AG04449 (cell line): Measurements from ENCODE around the gene DIPK1C.

ENCODE experiments used
- CTCF ChIA-PET: fragments of 350-600 bp; formaldehyde crosslinking; extraction: SDS; loops from one replicate; lab custom pipeline; 2021; ENCODE audit warnings: antibody characterized with exemption; lab: Yijun Ruan, JAX
- POLR2A ChIA-PET: fragments of 400-600, 350-600 bp; formaldehyde crosslinking; extraction: SDS; loops from one replicate; lab custom pipeline; 2020; ENCODE audit warnings: antibody characterized with exemption, inconsistent platforms; lab: Yijun Ruan, JAX
- DNase-seq: peaks from one replicate; pipeline ENCODE4 v3.0.0-alpha.2; 2010; ENCODE audit warnings: low read depth, low spot score
- H3K4me3 ChIP-seq: 2 replicates; pipeline ENCODE4 v1.5.1; 2011; ENCODE audit warnings: low read depth, mild to moderate bottlenecking, control low read depth, low read length
- TF ChIP-seq, protein P1 (sequence below): IDR thresholded peaks from one replicate; pipeline ENCODE4 v1.5.1; 2011; ENCODE audit warnings: mild to moderate bottlenecking, moderate library complexity, low read length, control low read depth, inconsistent platforms; ENCODE audit not compliant: insufficient read depth; ENCODE audit errors: missing control alignments

Gene DIPK1C

DNA sequence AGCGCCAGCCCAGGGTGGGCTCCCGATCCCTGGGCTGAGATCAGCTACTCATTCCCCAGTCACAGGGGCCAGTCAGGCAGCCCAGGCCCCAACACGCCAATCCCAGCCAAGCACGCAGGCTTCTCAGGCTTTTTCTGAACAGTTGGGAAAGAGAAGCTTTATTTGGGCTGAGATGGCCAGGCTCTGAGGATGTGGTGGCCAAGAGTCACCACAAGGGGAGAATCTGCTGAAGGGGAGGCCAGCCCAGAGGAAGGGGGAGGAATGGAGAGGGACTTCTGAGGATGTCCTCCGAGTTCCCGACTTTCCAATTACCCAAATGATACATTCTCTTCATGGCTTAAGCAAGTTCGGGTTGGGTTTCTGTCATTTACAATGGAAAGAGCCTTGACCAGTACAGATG is 2.8 kb upstream of the DIPK1C start:
- no peak for DNase-seq
- CTCF ChIA-PET = no interaction called here
- TF ChIP-seq, protein P1, sequence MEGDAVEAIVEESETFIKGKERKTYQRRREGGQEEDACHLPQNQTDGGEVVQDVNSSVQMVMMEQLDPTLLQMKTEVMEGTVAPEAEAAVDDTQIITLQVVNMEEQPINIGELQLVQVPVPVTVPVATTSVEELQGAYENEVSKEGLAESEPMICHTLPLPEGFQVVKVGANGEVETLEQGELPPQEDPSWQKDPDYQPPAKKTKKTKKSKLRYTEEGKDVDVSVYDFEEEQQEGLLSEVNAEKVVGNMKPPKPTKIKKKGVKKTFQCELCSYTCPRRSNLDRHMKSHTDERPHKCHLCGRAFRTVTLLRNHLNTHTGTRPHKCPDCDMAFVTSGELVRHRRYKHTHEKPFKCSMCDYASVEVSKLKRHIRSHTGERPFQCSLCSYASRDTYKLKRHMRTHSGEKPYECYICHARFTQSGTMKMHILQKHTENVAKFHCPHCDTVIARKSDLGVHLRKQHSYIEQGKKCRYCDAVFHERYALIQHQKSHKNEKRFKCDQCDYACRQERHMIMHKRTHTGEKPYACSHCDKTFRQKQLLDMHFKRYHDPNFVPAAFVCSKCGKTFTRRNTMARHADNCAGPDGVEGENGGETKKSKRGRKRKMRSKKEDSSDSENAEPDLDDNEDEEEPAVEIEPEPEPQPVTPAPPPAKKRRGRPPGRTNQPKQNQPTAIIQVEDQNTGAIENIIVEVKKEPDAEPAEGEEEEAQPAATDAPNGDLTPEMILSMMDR = no peak
- H3K4me3 ChIP-seq = no peak overlapping the region
- POLR2A ChIA-PET = no interaction called here

- ChIA-PET POLR2A (no interaction called here), CTCF (no interaction called here)
- no peak for DNase-seq
- TF ChIP-seq, protein P1 = no peak
- no peak overlapping the region for H3K4me3 ChIP-seq
These were observed 765 bp upstream of the DIPK1C start for GRCh38 chr18:74457725-74458421.

DNA sequence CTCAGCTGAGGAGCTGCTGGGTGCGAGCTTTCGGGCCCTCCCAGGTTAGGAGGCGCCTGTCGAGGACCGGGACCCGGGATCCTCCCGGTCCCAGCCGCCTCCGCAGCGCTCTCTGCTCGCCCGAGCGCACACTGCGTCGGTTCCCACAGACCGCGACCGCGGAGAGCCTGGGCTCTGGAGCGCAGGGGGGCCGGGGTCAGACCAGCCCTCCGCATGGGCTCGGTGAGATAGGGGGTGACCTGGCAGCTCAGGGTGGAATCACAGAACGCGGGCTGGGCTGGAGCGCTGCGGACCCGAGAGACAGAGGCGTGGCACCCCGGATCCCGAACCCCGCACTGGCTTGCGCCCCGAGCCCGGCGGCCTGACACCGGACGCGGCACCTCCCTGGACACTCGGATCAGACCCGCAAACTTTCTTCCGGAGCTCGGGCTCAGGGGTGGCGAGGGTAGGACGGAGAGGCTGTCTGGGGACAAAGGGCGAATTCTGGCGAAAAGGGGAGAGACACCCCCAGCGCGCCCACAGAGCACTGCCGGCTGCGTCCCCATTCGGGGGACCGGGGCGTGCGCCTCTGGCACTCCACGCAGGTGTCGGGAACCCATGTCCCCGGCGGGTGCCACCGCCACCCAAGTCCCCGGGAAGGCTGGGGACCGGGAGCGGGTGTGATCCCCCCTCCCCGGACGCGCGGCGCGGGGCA is 612 bp downstream of the DIPK1C start:
- no peak for DNase-seq
- CTCF ChIA-PET = no interaction called here

DNA sequence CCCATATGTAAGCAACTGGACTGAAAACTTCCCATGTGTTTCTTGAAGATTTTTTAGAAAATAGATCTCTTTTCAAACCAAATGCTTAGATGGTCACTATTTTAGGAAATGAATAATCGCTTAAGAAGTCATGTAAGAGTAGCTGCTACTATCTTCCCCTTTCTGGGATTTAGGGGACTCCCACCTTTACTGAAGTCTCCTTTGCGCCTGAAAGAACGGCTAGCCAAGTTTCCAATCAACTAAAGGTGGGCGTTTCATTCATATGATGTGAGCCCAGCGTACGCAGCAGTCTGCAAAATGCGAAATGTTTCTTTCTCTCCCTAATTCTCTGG is 1.1 kb downstream of the DIPK1C start:
- ChIA-PET POLR2A (no interaction called here), CTCF (no interaction called here)
- TF ChIP-seq, protein P1 = no peak
- H3K4me3 ChIP-seq = no peak overlapping the region
- DNase-seq = no peak

More for the DNA sequence above, 612 bp downstream of the DIPK1C start:
- POLR2A ChIA-PET = no interaction called here
- TF ChIP-seq, protein P1 = no peak
- no peak overlapping the region for H3K4me3 ChIP-seq

DNA sequence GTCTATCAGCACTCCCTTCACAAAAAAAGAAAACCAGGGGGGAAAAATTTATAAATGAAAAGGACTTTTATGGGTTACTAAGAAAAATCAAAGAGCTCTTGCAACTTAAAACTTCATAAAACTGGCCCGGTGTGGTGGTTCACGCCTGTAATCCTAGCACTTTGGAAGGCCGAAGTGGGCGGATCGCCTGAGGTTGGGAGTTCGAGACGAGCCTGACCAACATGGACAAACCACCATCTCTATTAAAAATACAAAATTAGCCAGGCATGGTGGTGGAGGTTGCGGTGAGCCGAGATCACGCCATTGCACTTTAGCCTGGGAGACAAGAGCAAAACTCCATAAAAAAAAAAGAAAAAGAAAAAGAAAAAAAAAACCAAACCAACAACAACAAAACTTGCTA is 1.7 kb downstream of the DIPK1C start:
- no peak overlapping the region for H3K4me3 ChIP-seq
- no peak for DNase-seq
- TF ChIP-seq, protein P1 = no peak
- POLR2A ChIA-PET = no interaction called here
- CTCF ChIA-PET = no interaction called here

- CTCF ChIA-PET = no interaction called here
- H3K4me3 ChIP-seq = no peak overlapping the region
- no peak for DNase-seq
- POLR2A ChIA-PET = no interaction called here
- TF ChIP-seq, protein P1 = no peak
These were observed 2.8 kb downstream of the DIPK1C start for GRCh38 chr18:74454279-74454751.
